ENCODE data around the gene RNGTT.
A peak's percentile ranks its signal among the peaks of the same experiment; 100 is the strongest.
"Not testable (repeated sequence)": the region's sequence is repeated elsewhere in the genome, so short reads cannot be mapped to it uniquely, and the experiment has no call there.

The RNGTT gene

DNA sequence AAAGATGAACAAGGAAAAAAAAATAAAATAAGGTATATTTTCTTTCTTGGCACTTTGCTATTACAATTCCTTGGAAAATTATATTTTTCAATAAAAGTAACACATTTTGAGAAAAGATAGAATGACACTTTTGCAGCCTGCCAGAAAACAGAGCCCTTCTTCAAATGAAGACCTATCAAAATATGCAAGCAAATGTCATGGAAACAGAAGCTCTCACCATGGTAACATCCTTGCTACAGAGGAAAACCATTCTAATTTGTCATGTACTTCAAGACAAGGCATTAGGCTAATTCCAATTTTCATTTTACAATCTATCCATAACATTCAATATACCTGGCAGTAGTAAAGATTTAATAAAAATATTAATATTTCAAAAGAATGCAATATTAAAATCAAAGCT, 177.9 kb downstream of the RNGTT start:
- no peak for DNase-seq

DNA sequence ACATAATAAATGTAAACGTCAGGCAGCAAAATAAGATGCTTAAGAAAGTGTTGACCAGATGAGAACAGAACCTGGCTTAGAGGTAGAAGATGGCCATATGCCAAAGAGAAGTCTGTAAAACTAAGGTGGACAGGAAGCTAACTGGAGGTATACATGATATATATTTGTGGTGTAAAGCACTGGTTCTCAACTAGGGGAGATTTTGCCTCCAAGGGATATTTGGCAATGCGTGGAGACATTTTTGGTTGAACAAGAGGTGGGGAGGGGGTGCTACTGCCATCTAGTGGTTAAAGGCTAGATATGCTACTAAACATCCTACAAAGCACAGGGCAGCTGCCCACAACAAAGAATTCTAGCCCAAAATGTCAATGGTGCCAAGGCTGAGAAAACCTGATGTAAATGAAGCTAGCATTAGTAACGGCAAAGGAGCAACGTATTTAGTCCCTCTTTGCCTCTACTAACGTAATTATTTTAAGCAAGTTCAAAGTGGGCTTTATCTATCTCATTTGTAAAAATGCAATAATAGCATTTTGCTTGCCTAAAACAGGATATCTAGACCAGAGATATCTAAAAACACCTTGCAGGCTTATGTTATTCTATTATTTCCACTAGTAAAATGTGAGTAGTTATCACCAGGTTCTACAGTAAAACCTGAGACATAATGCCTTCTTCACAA, 182.6 kb downstream of the RNGTT start:
- peak in 3 of 4 experiments; percentile 1 to 5 (median 2) for DNase-seq

DNA sequence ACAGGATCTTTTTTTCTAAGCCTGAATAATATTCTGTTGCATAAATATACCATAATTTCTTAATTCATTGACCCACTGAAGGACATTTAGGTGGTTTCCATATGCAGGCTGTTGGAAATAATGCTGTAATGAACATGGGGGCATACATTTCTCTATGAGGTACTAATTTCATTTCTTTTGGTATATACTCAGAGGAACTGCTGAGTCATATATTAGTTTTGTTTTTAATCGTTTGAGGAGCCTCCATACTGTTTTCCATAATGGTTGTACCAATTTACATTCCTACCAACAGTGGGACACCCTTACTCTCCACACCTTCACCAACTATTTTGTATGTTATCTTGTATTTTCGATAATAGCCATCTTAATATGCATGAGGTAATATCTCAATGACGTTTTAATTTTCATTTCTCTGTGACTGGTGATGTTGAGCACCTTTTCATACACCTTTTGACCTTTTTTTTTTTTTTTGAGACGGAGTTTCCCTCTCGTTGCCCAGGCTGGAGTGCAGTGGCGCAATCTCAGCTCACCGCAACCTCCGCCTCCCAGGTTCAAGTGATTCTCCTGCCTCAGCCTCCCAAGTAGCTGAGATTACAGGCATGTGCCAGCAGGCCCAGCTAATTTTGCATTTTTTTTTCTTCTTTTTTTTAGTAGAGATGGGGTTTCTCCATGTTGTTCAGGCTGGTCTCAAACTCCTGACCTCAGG, 187.4 kb downstream of the RNGTT start:
- DNase-seq = no peak

DNA sequence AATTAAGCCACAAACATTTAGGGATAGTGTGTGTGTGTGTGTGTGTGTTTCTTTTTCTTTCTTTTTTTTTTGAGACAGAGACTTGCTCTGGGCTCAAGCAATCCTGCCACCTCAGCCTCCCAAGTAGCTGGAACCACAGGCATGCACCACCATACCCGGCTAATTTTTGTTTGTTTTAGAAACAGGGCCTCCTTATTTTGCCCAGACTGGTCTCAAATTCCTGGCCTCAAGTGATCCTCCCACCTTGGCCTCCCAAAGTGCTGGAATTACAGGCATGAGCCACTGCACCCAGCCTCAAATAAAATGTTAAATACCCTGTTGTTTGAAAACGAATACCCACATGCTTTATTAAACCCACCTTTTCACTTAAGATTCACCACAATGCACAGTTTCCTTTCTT, 195.3 kb downstream of the RNGTT start:
- not testable (repeated sequence) for DNase-seq

DNA sequence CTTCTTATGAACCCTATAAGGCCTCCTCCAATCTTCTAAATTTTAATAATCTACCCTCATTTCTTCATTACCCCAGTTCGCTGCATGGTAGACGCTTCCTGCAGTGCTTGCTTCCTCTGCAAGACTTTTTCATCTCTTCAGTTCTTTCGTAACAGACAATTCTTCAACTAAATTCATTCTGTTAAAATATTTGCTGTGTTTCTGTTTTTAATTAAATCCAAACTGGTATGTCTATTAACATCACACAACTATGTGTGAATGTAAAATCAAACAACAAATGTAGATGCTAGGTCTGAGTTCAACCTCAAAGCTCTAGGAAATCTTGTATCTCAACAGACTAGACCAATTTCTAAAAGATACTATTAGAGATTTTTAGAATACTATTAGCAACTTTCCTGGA, 199.3 kb downstream of the RNGTT start:
- no peak for DNase-seq

DNA sequence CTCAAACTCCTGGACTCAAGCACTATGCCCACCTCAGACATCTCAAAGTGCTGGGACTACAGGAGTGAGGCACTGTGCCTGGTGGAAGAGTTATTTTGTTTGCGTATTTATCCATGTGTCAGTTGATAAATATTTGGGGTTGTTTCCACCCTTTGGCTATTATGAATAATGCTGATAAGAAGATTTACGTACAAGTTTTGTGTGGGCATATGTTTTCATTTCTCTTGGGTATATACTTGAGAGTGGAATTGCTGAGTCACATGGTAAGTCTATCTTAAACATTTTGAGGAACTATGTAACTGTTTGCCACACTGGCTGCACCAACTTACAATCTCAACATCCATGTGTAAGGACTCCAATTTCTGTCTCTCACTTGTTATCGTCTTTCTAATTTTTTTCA, 200.3 kb downstream of the RNGTT start:
- no peak for DNase-seq

DNA sequence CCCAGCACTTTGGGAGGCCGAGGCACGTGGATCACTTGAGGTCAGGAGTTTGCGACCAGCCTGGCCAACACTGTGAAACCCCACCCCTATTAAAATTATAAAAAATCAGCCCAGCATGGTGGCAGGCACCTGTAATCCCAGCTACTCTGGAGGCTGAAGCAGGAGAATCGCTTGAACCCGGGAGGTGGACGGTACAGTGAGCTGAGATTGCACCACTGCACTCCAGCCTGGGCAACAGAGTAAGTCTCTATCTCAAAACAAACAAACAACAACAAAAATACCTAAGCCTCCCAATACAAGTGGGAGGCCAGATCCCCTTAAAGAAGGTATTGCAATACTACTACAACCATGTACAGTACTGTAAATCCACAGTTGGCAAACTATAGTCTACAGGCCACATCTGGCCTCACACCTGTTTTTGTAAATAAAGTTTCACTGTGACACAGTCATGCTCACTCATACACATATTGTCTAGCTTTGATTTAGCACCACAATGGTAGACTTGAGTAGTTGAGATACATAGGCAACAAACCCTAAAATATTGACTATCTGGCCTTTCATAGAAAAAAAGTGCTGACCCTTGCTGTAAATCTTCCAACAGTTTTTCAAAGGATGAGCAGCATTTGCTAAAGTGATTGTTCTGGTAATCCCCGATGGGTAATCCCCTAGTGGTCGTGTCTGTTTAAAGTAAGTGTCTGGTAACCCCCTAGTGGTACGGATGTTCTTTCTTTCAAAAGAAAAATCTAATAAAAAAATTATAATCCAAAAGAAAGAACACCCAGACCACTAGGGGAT, 202.0 kb downstream of the RNGTT start:
- no peak for DNase-seq

DNA sequence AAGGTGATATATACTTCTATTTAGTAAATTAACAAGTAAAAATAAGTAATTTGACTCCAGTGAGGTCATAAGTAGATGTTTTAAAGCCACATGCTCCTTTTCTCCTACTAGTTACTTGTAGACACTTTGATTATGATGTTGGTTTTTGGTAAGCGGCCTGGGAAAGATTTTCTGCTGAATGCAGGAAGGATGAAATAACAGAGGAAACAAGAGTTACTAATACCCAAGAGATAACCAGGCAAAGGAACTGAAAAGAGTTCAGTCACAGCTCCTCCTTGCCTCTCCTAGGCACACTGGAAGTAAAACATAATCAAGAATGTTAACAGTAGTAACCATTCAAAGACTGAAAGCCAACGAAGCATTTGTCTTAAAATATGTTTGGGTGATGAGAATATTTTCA, 203.3 kb downstream of the RNGTT start:
- no peak for DNase-seq

DNA sequence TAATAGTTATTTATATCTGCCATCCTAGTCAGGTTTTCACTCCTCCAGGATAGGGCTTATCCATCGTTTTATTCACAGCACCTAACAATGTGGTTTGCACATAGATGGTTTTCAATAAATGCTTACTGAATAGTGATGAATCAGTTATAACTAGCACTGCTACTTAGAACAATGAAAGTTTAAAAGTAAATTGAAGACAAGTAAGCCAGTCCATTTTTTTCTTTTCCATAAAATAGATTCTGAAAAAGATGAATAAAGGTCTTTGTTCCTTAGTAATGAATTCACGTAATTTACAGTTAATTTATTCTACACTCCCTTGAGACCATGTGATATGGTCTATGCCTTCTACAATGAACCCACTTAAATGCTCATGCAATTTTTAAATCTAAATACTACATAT, 212.5 kb downstream of the RNGTT start:
- DNase-seq = no peak

DNA sequence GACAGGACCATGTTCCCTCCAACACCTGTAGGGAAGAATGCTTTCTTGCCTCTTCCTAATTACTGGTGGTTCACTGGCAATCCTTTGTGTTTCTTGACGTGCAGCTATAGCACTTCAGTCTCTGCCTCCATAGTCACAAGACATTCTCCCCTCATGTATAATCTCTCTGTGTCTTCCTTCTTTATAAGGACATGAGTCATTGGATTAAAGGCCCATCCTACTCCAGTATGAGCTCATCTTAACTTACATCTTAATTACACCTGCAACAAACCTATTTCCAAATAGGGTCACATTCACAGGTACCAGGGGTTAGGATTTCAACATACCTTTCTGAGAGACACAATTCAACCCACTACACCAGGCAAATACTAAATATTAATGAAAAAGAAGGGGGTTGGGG, 213.6 kb downstream of the RNGTT start:
- no peak for DNase-seq

DNA sequence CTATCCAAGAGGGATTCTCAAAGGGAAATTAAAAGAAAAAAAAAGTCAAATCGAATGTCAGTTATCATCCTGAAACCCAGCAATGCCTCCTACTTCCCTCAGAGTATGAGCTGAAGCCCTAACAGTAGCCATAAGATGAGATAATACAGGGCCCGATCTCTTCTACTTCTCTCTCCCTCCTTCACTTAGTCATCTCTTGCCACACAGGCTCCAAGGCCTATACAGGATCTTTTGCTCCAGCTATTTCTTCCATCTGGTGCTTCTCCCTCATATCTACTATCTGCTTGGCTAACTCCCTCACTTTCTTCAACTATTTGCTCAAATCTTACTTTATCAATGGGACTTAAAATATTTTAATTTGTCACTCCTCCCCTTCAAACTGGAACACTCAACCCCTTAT, 215.3 kb downstream of the RNGTT start:
- DNase-seq = no peak

DNA sequence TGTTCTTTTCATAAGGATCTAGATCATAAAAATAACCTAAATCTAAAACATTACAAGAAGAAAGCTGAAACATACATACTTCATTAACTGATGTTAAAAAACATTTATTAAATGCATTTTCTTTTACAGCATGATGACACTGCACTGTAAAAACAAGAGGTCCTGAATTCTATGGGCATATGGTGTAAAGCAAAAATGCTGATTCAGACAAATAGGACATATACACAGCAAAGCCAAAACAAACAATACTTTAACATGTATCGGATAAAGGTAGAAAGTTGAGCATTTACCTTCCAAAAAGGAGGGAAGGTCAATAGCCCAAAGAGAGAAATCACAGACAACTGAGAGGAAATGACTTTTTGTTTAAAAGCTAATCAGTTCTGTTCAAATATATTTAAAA, 221.5 kb downstream of the RNGTT start:
- DNase-seq = no peak

DNA sequence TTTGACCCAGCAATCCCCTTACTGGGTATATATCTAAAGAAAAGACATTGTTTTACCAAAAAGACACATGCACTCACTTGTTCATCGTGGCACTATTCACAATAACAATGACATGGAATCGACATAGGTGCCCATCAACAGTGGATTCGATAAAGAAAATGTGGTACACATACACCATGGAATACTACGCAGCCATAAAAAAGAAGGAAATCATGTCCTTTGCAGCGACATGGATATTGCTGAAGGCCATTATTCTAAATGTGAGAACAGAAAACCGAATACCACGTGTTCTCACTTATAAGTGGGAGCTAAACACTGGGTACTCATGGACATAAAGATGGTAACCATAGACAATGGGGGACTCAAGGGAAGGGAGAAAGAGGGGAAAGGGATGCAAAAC, 222.3 kb downstream of the RNGTT start:
- no peak for DNase-seq

DNA sequence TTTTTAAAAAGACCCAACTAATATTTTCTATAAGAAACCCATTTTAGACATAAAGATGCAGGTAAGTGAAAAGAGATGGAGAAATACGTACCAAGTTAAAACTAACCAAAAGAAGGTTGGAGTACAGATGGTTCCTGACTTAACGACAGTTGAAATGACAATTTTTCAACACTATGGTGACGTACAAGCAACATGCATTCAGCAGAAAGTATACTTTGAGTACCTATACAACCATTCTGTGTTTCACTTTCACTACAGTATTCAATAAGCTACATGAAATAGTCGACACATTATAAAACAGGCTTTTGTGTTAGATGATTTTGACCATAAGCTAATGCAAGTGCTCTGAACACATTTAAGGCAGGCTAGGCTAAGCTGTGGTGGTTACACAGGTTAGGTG, 228.9 kb downstream of the RNGTT start:
- DNase-seq = no peak

DNA sequence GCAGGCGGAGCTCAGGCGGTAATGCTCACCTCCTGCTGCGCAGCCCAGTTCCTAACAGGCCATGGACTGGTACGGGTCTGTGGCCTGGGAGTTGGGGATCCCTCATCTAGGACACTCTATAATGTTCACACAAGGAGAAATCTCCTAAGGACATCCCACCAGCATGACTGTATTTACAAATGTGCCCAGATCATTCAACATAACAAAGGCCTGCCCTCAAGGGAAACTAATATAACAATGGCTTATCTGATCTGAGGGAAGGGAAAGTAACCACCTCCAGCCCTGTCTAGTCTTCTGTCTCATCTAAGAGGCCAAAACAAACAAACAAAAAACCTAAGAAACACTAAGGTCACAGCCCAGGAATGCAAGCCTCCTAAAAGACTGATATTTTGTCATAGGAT, 232.8 kb downstream of the RNGTT start:
- DNase-seq = no peak

DNA sequence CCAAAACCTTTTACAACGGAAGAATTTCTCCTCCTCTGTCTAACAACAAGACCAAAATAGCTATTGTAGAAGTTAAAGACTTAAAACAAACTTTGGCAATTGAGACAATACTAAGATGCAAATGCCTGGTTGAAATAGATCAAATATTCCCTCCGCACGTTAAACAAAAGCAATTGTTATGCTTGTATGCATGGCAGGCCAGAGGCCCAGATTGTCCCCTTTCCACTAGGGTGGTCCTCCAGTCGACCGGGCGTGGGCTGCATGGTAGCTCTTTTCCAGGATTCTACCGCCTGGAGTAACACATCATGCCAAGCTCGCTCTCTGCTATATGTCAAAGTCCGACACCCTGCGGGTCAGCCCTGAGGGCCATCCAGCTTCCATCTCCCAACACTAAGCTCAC, 234.7 kb downstream of the RNGTT start:
- DNase-seq = no peak

DNA sequence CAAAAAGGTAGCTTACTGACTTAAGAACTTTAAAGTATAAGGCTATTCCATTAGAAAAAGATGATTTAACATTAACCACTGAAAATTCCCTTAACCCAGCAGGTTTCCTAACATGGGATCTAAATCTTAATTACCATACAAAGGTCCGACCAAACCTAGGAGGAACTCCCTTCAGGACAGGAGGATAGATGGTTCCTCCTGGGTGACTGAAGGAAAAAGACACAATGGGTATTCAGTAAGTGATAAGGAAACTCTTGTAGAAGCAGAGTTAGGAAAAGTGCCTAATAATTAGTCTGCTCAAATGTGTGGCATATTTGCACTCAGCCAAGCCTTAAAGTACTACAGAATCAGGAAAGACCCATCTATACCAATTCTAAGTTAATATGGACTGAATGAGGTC, 237.0 kb downstream of the RNGTT start:
- not testable (repeated sequence) for DNase-seq

DNA sequence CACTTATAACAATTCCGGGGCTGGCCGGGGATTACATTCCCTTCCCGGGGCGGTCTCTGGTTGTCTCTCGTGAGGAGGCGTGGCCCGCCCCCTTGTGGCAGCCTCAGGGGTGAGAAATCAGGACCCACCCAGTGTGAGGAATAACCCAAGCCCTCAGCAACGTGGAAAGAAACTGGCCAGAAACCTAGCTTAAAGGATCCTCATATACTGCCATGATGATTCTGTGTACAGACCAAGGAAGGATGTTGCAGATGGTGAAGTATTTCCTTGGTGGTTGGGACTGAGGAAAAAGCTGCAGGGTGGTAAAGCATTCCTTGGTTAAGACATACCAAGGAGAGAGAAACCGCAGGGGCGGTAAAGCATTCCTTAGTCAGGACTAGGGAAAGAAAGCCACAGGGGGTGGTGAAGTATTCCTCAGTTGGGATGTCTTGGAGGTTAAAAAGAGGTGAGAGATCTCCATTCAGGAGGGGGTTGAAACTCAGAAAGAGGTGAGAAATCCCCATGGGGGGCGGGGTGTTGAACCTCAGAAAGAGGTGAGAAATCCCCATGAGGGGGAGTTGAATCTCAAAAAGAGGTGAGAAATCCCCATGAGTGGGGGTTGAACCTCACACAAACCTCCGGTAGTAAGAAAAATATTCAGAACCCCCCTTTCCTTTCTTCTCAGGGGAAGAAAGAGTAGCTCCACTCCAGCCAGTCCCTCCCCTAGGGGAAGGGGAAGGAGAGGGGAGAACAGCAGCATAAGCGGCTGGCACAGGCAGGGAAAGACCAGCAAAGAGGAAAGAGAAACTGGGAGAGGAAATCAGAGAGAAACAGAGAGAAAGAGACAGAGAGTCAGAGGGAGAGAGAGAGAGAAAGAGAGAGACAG, 238.1 kb downstream of the RNGTT start:
- no peak for DNase-seq

DNA sequence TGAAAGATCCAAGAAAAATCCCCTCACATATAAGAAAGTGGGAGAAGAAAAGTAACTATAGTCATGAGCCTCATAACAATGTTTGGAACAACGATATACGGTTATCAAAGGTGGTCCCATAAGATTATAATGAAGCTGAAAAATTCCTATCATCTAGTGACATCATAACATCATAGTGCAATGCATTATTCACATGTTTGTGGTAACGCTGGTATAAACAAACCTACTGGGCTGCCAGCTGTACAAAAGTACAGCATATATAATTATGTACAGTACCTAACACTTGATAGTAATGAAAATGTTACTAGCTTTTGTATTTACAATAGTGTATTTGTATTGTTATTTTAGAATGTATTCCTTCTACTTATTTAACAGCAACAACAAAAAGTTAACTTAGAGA, 240.7 kb downstream of the RNGTT start:
- DNase-seq = no peak

DNA sequence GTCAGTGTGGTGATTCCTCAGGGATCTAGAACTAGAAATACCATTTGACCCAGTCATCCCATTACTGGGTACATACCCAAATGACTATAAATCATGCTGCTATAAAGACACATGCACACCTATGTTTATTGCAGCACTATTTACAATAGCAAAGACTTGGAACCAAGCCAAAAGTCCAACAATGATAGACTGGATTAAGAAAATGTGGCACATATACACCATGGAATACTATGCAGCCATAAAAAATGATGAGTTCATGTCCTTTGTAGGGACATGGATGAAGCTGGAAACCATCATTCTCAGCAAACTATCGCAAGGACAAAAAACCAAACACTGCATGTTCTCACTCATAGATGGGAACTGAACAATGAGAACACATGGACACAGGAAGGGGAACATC, 247.0 kb downstream of the RNGTT start:
- not testable (repeated sequence) for DNase-seq

DNA sequence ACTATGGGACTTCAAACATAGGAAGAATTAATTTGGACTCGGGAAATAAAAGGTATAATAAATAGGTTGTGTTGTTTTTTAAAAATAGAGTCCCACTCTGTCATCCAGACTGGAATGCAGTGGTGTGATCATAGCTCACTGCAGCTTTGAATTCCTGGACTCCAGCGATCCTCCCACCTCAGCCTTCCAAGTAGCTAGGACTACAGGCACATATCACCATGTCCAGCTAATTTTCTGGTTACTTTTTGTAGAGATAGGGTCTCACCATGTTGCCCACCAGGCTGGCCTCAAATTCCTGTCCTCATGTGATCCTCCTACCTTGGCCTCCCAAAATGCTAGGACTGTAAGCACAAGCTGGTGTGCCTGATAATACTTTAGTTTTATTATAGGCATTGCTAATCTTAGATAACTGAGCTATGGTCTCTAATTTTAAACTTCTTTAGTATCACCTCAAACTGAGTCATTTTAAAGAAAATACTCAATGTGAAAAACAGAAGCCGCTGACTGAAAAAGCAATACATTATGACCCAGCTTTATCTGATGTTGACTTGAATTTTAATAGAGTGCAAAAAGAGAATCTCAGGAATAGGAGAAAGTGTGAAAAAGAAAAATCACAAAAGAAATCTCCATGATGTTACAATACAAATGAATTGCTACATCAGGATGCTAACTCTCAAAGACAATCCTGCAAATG, 251.0 kb downstream of the RNGTT start:
- no peak for DNase-seq

DNA sequence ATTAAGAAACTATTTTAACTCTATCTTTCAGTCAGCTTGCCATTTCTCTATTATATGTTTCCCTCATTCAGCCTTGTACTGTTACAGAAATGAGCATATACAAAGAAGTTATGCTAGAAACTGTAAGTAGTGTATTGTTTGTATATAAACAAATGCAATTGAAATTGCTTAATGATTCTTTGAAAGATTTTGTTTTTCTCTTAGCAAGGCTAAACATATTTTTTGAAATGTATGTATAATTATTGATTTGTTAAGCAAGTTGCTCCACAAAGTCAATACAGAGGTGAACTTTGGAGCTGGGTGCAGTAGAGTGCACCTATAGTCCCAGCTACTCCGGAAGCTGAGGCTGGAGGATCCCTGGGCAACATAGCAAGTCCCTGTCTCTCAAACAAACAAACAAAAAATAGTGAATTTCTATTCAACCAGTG, 253.6 kb downstream of the RNGTT start:
- DNase-seq = no peak
